ENCODE measurements around the gene PAK5.
"Not testable (repeated sequence)": the region's sequence is repeated elsewhere in the genome, so short reads cannot be mapped to it uniquely, and the experiment has no call there.

The PAK5 gene

DNA sequence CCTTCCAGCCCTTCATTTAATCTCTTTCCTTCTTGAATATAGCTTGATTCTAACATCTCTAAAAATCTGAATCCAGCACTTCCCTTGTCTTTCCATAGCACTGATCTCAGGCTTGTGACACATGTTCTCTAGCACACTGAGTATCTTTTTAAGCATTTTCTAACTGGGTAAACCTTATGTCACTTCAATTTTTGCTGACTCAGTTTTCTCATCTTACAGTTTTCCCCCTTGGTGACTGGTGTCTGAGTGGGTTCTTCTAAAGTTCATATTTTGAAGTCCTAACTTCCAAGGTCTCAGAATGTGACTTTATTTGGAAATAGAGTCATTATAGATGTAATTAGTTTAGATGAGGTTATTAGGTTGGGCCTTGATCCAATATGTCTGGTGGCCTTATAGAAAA is 153.9 kb downstream of the PAK5 start:
- DNase-seq (ENCODE audit: low read depth in 2 of 2) = no peak

DNA sequence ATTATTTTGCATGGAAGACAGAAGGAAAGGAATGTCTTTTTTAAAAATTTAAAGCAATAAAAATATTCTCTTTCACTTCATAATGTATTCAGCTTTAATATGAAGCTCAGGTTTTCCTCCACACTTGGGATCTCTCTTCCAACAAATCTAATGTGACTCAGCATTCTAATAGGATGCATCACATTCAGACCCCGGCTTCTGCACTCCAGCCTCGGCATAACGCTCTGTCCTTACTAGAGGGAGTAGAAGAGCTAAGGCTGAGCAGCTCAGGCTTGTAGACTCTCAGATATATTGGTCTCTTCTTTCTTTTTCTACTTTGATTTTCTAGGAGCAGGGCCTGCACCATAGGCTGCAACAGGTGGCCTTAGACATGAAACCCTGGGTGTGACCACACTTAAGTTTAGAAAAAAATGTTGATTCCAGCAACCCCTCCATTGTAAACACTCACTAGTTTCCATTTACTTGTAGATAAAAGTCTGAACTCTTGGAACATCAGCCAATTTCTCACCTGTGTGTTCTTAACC is 161.7 kb downstream of the PAK5 start:
- no peak for DNase-seq (ENCODE audit: low read depth in 2 of 2)

GRCh38 chr20:9672981-9673380 is 165.9 kb downstream of the PAK5 start:
- DNase-seq (ENCODE audit: low read depth in 2 of 2) = no peak

DNA sequence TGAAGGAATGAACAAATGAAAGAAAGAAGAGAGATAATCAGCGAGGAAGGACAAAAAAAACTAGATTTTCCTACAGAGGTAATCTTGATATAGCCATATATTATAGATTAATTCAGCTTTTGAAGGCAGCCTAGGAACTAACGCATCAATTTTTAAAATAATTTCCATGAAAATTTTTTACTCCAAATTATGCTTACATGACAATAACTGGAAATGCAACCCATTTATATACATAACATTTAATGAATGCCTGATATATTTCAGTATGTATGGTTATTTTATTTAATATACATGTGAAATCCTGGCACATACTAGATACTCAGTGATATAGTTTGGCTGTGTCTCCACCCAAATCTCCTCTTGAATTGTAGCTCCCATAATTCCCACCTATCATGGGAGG is 166.8 kb downstream of the PAK5 start:
- no peak for DNase-seq (ENCODE audit: low read depth in 2 of 2)

DNA sequence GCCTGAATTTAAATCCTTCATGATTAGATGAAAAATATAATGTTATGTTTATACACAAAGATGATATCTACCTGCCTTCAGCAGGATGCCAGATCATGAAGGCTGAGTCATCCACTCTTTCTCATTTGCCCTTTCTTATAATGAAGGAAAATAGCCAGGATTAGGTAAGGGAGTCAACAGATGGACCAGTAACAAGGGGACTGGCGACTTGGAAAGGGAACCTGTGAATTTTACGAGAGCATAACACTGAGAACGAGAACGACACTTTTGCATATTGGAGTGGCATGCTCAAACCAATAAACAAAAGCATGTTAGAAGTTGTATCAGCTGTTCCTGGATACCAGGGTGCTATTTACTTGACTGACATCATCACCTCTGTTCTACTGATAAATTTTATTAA is 170.5 kb downstream of the PAK5 start:
- DNase-seq (ENCODE audit: low read depth in 2 of 2) = no peak

DNA sequence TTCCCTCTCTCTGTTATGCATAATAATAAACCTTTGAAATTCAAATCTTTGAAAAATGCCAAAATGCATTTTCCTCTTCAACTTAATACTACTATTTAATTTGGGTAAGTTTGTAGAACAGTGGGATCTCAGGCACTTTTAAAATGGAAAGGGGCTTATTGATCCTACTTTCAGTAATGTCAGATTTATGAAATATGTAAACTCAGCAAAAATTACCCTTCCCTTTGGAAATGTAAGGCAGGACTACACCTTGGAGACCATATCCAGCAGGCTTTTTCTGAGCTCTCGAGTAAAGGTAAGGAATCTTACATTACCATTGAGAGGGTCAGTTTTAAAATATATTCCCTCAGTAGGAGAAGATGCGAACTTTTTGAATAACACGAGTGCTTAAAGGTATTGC is 175.5 kb downstream of the PAK5 start:
- no peak for DNase-seq (ENCODE audit: low read depth in 2 of 2)

- DNase-seq (ENCODE audit: low read depth in 2 of 2) = no peak
Observed at GRCh38 chr20:9660236-9660868, 178.5 kb downstream of the PAK5 start.

- DNase-seq (ENCODE audit: low read depth in 2 of 2) = no peak
Observed at GRCh38 chr20:9647741-9648140, 191.1 kb downstream of the PAK5 start.

DNA sequence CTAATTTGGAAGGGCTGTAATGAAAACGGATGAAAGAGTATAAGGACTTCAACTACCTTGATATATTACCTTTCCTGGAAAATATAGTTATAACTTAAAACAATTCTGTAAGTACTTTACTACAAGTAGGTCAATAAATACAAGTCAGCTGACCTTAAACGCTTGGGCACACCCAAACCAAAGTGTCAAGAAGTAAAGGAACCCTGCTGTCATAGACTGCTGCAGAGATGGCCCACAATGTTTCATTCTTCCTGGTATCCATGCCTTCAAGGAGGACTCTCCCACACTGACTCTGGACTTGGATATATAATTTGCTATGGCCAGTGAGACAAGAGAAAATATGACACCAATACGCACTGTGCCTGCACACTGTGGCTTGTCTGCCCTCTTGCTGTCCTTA is 192.5 kb downstream of the PAK5 start:
- no peak for DNase-seq (ENCODE audit: low read depth in 2 of 2)

GRCh38 chr20:9642882-9643281 is 196.0 kb downstream of the PAK5 start:
- DNase-seq (ENCODE audit: low read depth in 2 of 2) = no peak

DNA sequence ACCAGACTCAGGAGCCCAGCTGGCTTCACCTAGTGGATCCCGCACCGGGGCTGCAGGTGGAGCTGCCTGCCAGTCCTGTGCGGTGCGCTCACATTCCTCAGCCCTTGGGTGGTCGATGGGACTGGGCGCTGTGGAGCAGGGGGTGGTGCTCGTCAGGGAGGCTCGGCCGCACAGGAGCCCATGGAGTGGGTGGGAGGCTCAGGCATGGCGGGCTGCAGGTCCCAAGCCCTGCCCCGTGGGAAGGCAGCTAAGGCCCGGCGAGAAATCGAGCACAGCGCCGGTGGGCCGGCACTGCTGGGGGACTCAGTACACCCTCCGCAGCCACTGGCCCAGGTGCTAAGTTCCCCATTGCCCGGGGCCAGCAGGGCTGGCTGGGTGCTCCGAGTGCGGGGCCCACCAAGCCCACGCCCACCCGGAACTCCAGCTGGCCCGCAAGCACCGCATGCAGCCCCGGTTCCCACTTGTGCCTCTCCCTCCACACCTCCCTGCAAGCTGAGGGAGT is 197.3 kb downstream of the PAK5 start:
- DNase-seq (ENCODE audit: low read depth in 2 of 2) = not testable (repeated sequence)

GRCh38 chr20:9637889-9638288 is 201.0 kb downstream of the PAK5 start:
- DNase-seq (ENCODE audit: low read depth in 2 of 2) = no peak

GRCh38 chr20:9635750-9636149 is 203.1 kb downstream of the PAK5 start:
- DNase-seq (ENCODE audit: low read depth in 2 of 2) = no peak

- DNase-seq (ENCODE audit: low read depth in 2 of 2) = no peak
Observed at GRCh38 chr20:9634327-9634726, 204.5 kb downstream of the PAK5 start.

- no peak for DNase-seq (ENCODE audit: low read depth in 2 of 2)
Observed at GRCh38 chr20:9632991-9633390, 205.9 kb downstream of the PAK5 start.

DNA sequence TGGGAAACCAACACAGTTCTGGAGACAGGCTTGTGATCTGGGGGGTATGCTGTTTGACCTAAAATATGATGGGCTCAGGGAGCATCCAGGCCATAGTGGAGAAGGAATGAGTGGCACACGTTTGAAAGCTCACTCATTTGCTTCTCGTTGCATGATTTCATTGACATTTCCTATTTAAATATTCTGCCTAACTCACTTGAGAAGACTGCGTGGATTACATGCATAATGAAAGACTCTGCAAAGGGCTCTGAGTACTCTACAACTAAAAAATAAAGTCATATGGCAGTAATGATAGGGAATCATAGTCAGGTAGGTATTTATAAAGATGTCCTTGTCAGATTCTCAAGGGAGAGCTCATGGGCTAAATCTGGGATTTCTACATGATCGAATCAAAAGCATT is 206.6 kb downstream of the PAK5 start:
- no peak for DNase-seq (ENCODE audit: low read depth in 2 of 2)

DNA sequence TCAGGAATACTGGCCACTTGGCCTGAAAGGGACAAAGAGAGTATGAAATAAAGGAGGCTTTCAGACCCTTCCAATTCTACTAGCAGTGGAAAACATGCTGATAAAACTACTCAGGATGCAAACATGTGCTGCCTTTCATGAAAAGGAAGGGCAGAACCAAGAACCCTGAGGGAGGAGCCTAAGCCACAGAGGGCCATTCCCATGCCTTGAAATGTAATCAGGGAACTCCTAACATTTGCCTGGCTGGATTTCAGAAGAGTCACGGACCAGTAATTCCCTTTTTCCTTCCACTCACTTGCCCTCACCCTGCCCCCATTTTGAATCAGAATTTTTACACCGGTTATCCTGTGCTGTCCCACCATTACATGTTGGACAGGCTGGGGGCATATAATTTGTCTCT is 208.3 kb downstream of the PAK5 start:
- no peak for DNase-seq (ENCODE audit: low read depth in 2 of 2)

DNA sequence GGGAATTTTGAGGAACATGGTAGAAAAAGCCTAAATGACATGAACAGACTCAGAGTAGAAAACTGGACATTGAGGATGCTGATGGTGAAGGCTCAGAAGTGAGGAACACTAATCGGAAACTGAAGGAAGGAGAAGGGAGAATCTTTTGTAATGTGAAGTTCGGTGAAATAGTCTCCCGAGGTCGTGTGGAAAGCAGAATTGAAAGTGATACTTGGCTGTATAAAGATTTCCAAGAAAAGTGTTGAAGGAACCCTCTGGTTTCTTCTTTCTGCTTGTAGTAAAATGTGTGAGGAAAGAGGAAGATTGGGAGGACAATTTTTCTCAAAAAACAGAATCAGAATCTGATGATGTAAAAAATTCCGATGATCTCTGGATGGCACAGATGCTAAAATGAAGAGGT is 209.0 kb downstream of the PAK5 start:
- DNase-seq (ENCODE audit: low read depth in 2 of 2) = no peak

GRCh38 chr20:9628589-9628988 is 210.3 kb downstream of the PAK5 start:
- no peak for DNase-seq (ENCODE audit: low read depth in 2 of 2)

DNA sequence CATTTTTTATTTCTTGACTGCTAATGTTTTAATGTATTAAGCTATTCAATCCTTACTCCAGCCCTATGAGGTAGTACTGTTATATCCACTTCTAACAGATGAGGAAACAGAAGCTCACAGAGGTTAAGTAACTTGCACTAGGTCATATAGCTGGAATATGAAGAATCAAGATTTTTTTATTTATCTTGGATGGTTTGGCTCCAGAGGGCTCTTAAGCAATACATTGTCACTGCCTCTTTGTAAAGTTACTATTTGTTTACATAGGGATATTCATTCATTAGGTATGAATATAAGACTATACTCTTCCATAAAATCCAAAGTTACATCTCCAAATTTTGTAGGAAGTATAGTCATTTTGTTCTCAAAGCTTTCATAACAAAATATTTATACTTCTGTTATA is 210.7 kb downstream of the PAK5 start:
- DNase-seq (ENCODE audit: low read depth in 2 of 2) = no peak

GRCh38 chr20:9627219-9627618 is 211.7 kb downstream of the PAK5 start:
- DNase-seq (ENCODE audit: low read depth in 2 of 2) = no peak

GRCh38 chr20:9626357-9626756 is 212.5 kb downstream of the PAK5 start:
- DNase-seq (ENCODE audit: low read depth in 2 of 2) = no peak

- no peak for DNase-seq (ENCODE audit: low read depth in 2 of 2)
Observed at GRCh38 chr20:9617940-9618339, 220.9 kb downstream of the PAK5 start.

GRCh38 chr20:9616833-9617461 is 221.9 kb downstream of the PAK5 start:
- DNase-seq (ENCODE audit: low read depth in 2 of 2) = peak; percentile 16 to 19

All from stimulated activated CD8-positive, alpha-beta memory T cell treated with anti-CD3 and anti-CD28 coated beads, Interleukin-2, amount 100 ng/mL, for 1 hour (primary cell).